Measurements from ENCODE around the gene LDLRAD1.

DNA sequence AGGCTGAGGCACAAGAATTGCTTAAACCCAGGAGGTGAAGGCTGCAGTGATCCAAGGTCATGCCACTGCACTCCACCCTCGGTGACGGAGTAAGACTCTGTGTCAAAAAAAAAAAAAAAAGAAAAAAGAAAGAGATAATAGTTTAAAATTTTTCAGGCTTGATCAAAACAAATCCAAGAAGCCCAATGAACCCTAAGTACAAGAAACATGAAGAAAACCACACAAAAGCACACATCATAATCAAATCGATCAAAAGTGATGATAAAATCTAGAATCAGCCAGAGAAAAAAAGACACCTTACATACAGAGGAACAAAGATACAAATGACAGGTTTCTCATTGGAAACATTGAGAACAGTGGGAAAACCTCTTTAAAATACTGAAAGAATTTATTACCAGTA is 31.5 kb downstream of the LDLRAD1 start:
- TF ChIP-seq TAF1 (IDR thresholded peaks at IDR 0.05; ENCODE audit: borderline replicate concordance, insufficient read depth, low read length), result no peak
- TF ChIP-seq POLR2AphosphoS5 (IDR thresholded peaks at IDR 0.05; ENCODE audit: low read depth, low read length), result no peak
